HG03135 (cell line): ENCODE results near the gene MICA.
"Not testable (repeated sequence)": the region's sequence is repeated elsewhere in the genome, so short reads cannot be mapped to it uniquely, and the experiment has no call there.

Experiments
- ATAC-seq: cut with Tn5 transposase; IDR thresholded peaks from one replicate; pipeline ENCODE4 v1.9.1; 2021; ENCODE audit warnings: mild to moderate bottlenecking, moderate library complexity; ENCODE audit not compliant: unreplicated experiment

MICA gene

GRCh38 chr6:31381666-31382065 is 21.7 kb upstream of the MICA start:
- ATAC-seq = no peak

DNA sequence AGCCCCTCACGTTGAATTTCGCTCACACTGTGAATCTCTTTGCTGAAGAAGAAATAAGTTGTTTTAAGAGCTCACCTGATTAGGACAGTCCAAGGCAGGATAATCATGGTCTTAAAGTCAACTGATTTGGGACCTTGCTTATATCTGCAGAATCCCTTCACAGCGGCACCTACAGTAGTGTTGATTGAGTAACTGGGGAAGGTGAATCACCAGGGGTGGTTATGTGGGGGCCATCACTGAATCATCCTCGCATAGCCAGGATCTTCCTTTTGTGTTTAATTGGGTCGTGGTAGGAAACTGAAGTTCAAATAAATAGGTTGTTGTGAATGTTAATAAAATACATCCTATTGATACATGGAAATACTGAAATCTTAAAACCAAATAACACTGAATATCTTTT is 20.2 kb upstream of the MICA start:
- ATAC-seq = no peak

GRCh38 chr6:31385041-31385440 is 18.4 kb upstream of the MICA start:
- no peak for ATAC-seq

GRCh38 chr6:31386099-31386498 is 17.3 kb upstream of the MICA start:
- ATAC-seq = no peak

GRCh38 chr6:31386977-31387376 is 16.4 kb upstream of the MICA start:
- no peak for ATAC-seq

DNA sequence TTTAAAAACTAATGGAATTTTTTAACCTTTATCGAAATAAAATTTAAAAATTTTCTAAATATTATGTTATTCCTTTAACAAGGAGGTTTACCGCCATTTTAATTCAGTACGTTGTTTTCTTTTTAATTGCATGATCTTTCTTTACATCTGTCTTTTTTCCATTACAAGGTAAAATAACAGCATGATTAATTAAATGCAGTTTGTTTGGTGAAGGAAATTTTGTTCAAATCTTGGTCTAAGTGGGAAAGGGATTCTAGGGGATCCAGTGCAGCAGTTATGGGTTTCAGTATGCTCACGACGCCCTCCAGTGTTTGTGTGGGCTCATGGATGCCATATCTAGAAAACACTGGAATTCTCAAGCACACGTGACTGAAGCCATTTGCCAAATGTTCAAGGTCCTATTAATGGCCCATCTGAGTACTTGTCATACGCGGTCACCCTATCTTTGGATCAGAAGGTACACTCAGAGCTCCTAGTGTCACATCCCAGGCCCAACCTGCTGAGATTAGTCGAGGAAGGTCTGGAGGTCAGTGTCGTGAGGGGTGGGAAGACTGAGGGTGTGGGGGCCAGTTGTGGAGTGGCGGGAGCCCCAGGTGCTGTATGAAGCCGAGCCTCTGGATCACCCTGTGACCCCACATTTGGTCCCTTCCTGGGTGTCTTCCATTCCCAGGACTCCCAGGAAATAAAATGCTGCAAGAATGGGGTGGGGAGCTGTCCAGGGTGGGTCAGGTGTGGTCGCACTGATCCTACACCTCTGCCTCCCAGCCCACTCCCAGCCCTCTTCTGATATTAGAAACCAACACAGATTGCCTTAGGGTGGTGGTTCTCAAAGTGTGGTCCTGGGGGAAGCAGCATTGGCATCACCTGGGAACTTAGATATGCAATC is 14.2 kb upstream of the MICA start:
- not testable (repeated sequence) for ATAC-seq

DNA sequence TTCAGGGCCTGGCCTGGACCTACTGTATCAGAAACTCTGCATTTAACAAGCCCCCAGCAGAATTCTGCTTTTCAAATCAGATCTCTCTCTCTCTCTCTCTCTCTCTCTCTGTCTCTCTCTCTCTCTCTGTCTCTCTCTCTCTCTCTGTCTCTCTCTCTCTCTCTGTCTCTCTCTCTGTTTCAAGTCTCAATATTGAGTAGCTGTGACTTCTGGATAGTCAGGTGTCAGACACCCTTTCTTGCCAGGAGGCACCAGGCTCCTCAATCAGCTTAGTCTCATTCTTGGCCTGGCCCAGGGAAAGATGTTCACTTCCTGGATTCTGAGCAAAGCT is 13.6 kb upstream of the MICA start:
- ATAC-seq = not testable (repeated sequence)

- ATAC-seq = no peak
Measured at GRCh38 chr6:31393932-31394331, 9.5 kb upstream of the MICA start.

GRCh38 chr6:31394381-31394780 is 9.0 kb upstream of the MICA start:
- ATAC-seq = no peak

GRCh38 chr6:31395832-31396231 is 7.6 kb upstream of the MICA start:
- no peak for ATAC-seq

DNA sequence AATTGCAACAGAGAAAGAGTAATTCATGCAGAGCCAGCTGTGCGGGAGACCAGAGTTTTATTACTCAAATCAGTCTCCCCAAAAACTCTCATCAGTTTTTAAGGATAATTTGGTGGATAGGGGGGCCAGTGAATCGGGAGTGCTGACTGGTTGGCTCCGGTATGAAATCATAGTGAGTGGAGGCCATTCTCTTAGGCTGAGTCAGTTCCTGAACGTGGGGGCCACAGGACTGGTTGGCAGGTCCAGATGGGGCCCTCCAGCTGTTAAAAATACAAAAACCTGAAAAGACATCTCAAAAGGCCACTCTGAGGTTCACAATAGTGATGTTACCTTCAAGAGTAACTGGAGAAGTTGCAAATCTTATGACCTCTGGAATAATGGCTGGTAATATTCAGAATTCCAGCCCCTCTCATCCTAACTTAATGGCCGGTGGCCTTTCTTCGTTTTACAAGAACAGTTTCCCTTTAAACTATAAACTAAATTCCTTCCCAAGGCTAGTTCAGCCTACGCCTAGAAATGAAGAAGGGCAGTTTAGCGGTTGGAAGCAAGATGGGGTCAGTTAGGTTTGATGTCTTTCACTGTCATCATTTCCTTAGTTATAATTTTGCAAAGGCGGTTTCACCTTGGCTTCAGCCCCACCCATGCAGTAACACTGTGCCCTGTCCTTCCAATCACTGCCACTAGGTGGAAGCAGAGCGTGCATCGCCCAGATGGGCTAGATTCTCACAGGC is 6.8 kb upstream of the MICA start:
- ATAC-seq = no peak

GRCh38 chr6:31397153-31397499 is 6.3 kb upstream of the MICA start:
- ATAC-seq = not testable (repeated sequence)

DNA sequence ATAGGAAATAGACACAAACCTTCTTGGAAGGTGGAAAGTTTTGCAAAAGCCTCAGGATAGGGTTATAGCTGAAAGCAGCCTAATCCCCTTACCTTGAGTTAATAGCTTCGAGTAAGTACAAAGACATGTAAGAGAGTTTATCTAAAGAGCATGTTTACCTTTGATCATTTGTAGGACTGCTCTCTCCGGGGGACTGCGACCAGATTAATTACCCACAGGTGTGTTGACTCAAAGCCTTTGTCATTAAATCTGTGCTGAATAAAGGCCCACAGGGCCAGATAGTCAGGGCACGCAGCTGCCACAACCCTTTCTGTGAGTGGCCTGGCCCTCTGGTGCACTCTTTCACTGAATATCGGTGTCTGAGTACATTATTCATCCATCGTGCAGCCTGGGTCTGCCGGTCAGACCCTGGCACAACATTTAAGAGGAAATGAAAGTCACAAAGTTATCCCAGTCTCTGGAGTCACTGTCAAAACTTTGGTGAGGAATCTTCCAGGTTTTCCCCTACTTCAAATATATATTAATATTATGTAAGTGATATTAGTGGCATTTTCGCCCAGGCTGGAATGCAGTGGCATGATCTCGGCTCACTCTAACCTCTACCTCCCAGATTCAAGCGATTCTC is 5.4 kb upstream of the MICA start:
- no peak for ATAC-seq

GRCh38 chr6:31399589-31400466 is 3.6 kb upstream of the MICA start:
- no peak for ATAC-seq

DNA sequence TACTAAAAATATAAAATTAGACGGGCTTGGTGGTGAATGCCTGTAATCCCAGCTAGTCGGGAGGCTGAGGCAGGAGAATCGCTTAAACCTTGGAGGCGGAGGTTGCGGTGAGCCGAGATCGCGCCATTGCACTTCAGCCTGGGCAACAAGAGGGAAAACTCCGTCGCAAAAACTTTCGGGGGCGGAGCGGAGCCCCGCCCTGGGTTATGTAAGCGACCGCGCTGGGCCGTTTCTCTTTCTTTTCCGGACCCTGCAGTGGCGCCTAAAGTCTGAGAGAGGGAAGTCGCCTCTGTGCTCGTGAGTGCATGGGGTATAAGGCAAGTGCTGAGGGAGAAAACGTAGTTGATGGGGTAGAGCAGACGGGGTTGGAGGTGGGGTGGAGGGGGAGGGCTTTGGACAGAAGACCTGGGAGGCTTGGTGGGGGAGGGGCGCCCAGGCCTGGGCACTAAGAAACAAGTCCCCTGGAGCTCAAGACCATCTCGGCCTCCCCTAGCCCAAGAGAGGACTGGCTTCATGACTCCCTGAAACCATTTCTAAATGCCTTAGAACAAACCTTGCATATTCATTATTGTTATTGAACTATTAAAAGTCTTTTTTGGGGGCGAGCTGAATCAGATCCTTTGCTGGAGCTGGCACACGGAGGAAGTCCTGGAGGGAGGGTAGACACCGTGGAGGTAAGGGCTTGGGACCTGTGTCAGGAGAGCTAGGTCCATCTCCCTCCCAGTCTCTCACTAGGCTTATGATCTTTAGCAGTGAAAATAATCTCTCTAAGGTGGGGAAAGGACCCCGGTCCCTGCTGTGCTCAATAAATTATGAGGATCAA is 2.7 kb upstream of the MICA start:
- no peak for ATAC-seq

- no peak for ATAC-seq
Measured at GRCh38 chr6:31401403-31401802, 2.0 kb upstream of the MICA start.

DNA sequence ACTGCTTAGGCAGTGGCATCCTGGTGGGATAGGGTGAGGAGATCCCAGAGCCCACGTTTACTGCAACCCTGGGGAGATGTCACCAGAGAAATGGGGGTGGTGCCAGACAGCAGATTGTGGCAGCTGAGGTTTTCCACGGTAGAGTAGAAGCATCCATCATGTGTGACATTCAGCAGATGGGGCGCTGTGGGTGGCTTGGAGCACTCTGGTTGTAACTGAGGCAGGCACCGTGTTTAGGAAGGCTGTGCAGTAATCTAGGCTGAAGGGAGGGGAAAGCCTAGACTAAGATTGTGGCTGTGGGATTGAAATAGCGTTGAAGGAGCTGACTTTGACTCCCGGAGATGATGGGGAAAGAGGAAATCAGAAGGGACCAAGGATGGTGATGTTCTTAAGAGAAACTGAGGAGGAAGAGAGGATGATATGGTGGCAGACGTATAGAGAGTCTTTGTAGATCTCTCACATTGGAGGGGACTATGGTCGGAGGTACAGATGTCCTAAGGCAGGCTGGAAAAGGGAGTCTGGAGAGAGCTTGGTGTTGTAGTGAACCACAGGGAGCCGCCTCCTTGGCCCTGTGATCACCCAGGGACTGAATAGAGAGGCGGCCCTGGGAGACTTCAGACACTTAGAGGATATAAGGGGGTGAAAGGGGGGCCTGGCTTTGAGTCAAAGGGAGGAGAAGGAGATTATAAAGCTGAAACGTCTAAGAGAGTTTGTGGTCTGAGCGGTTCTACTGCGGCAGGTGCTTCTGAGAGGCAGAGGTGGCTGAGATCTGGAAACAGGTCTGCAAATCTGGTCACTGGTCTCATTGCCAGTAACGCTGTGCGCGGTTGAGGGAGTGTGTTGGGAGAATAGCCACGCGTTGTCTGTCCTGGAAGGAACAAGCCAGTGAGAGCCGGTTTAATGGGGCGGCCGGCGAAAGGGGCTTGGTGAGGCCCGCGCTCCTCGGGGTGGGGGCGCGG is 792 bp upstream of the MICA start:
- ATAC-seq = peak; percentile 19

GRCh38 chr6:31404061-31404364 is 618 bp downstream of the MICA start:
- ATAC-seq = not testable (repeated sequence)

DNA sequence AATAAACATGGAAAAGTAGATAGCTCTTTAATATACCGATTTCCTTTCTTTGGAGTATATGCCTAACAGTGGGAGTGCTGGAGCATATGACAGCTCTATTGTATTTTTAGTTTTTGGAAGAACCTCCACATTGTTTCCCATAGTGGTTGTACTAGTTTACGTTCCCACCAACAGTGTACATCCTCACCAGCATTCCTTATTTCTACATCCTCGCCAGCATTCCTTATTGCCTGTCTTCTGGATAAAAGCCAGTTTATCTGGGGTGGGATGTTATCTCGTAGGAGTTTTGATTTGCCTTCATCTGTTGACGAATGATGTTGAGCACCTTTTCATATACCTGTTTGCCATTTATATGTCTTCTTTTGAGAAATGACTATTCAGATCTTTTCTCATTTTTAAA is 2.6 kb downstream of the MICA start:
- no peak for ATAC-seq
